ENCODE measurements around the gene ZNHIT1. TPM values are rescaled to one million over a fixed set of nuclear protein-coding genes. Genes with fewer than 3 reads are reported as not detected.
"Not testable (repeated sequence)": the region's sequence is repeated elsewhere in the genome, so short reads cannot be mapped to it uniquely, and the experiment has no call there.

The ZNHIT1 gene
- total RNA-seq, 2 donors from 2014 or later: 56.5 to 61.7 TPM

- TF ChIP-seq CTCF (conservative IDR thresholded peaks at IDR 0.05): no peak
- Histone ChIP-seq H3K9me3 (ENCODE audit: control insufficient read depth, low read length) (no peaks in the 10 kb centered on the region), H3K36me3 (ENCODE audit: control insufficient read depth, insufficient read depth, low read length) (no peaks in the 10 kb centered on the region), H3K4me1 (ENCODE audit: control insufficient read depth, insufficient read depth, low read length) (peaks cover 5% of the 10 kb centered on the region), H3K27ac (ENCODE audit: low read depth, low read length) (no peak within 1 kb of the TSS), H3K4me3 (ENCODE audit: low read length) (no peak within 1 kb of the TSS), H3K27me3 (ENCODE audit: control insufficient read depth, insufficient read depth, low read length, poor library complexity, severe bottlenecking) (no peaks in the 10 kb centered on the region), H3K9ac (ENCODE audit: extremely low read depth, low read length, poor library complexity, severe bottlenecking) (no peak within 1 kb of the TSS)
- 50 to 74% methylated on average over 2 to 21 of the region's 21 CpGs for whole genome bisulfite sequencing, 2 experiments (ENCODE audit: insufficient coverage in 1 of 2, insufficient read length in 1 of 2)
- H3K36me3 Mint-ChIP-seq (ENCODE audit: low read depth): peaks cover 4% of the 10 kb centered on the region
- peaks cover 37% of the 10 kb centered on the region for H3K27me3 Mint-ChIP-seq (ENCODE audit: insufficient read depth)
- H3K4me1 Mint-ChIP-seq: peaks cover 7% of the 10 kb centered on the region
- peak; percentile 68 for DNase-seq
- no peak within 1 kb of the TSS for H3K27ac Mint-ChIP-seq
- no peaks in the 10 kb centered on the region for H3K9me3 Mint-ChIP-seq
- H3K4me3 Mint-ChIP-seq: peak within 1 kb of the TSS; percentile 46
These were observed 16.9 kb upstream of the ZNHIT1 start, which contains the start of gene MOGAT3 for GRCh38 chr7:101200862-101201599. MOGAT3 (minus strand) TSS chr7:101201036; CDS start chr7:101200854, 182 bp downstream.

- Histone ChIP-seq H3K27me3 (ENCODE audit: control insufficient read depth, insufficient read depth, low read length, poor library complexity, severe bottlenecking) (no peaks in the 10 kb centered on the region), H3K4me3 (ENCODE audit: low read length) (no peak overlapping the region), H3K4me1 (ENCODE audit: control insufficient read depth, insufficient read depth, low read length) (peaks cover 5% of the 10 kb centered on the region), H3K36me3 (ENCODE audit: control insufficient read depth, insufficient read depth, low read length) (no peaks in the 10 kb centered on the region), H3K9ac (ENCODE audit: extremely low read depth, low read length, poor library complexity, severe bottlenecking) (no peak overlapping the region), H3K9me3 (ENCODE audit: control insufficient read depth, low read length) (no peaks in the 10 kb centered on the region), H3K27ac (ENCODE audit: low read depth, low read length) (no peak overlapping the region)
- TF ChIP-seq CTCF (conservative IDR thresholded peaks at IDR 0.05): no peak
- Mint-ChIP-seq H3K36me3 (ENCODE audit: low read depth) (peaks cover 10% of the 10 kb centered on the region), H3K27me3 (ENCODE audit: insufficient read depth) (peaks cover 37% of the 10 kb centered on the region), H3K9me3 (no peaks in the 10 kb centered on the region), H3K27ac (no peak overlapping the region), H3K4me3 (peak overlapping the region; percentile 46), H3K4me1 (peaks cover 7% of the 10 kb centered on the region)
- WGBS, 2 experiments (ENCODE audit: insufficient coverage in 1 of 2, insufficient read length in 1 of 2): 77 to 82% methylated on average over 52 to 75 of the region's 75 CpGs
- peak; percentile 78 for DNase-seq
These were observed 16.0 kb upstream of the ZNHIT1 start for GRCh38 chr7:101201695-101202602.

- H3K36me3 ChIP-seq (ENCODE audit: control insufficient read depth, insufficient read depth, low read length): no peaks in the 10 kb centered on the region
- TF ChIP-seq CTCF (conservative IDR thresholded peaks at IDR 0.05): no peak
- H3K4me1 ChIP-seq (ENCODE audit: control insufficient read depth, insufficient read depth, low read length): peaks cover 5% of the 10 kb centered on the region
- H3K27ac ChIP-seq (ENCODE audit: low read depth, low read length): no peak overlapping the region
- no peaks in the 10 kb centered on the region for H3K9me3 ChIP-seq (ENCODE audit: control insufficient read depth, low read length)
- 86 to 92% methylated on average over 5 of the region's 5 CpGs for WGBS, 2 experiments (ENCODE audit: insufficient coverage in 1 of 2, insufficient read length in 1 of 2)
- peaks cover 7% of the 10 kb centered on the region for H3K4me1 Mint-ChIP-seq
- H3K27me3 ChIP-seq (ENCODE audit: control insufficient read depth, insufficient read depth, low read length, poor library complexity, severe bottlenecking): no peaks in the 10 kb centered on the region
- H3K9ac ChIP-seq (ENCODE audit: extremely low read depth, low read length, poor library complexity, severe bottlenecking): no peak overlapping the region
- no peak for DNase-seq
- H3K36me3 Mint-ChIP-seq (ENCODE audit: low read depth): peaks cover 10% of the 10 kb centered on the region
- no peak overlapping the region for H3K4me3 ChIP-seq (ENCODE audit: low read length)
- no peaks in the 10 kb centered on the region for H3K9me3 Mint-ChIP-seq
- H3K4me3 Mint-ChIP-seq: peak overlapping the region; percentile 46
- H3K27me3 Mint-ChIP-seq (ENCODE audit: insufficient read depth): peaks cover 37% of the 10 kb centered on the region
- no peak overlapping the region for H3K27ac Mint-ChIP-seq
These were observed 15.4 kb upstream of the ZNHIT1 start for GRCh38 chr7:101202603-101202918.

GRCh38 chr7:101203740-101204738 is 13.9 kb upstream of the ZNHIT1 start:
- H3K9ac ChIP-seq (ENCODE audit: extremely low read depth, low read length, poor library complexity, severe bottlenecking); H3K4me3 Mint-ChIP-seq; H3K36me3 ChIP-seq (ENCODE audit: control insufficient read depth, insufficient read depth, low read length); H3K27ac Mint-ChIP-seq; H3K4me3 ChIP-seq (ENCODE audit: low read length); H3K4me1 Mint-ChIP-seq; H3K27me3 ChIP-seq (ENCODE audit: control insufficient read depth, insufficient read depth, low read length, poor library complexity, severe bottlenecking); H3K4me1 ChIP-seq (ENCODE audit: control insufficient read depth, insufficient read depth, low read length); H3K9me3 ChIP-seq (ENCODE audit: control insufficient read depth, low read length); H3K9me3 Mint-ChIP-seq; H3K27ac ChIP-seq (ENCODE audit: low read depth, low read length); DNase-seq: not testable (repeated sequence)
- Mint-ChIP-seq H3K27me3 (ENCODE audit: insufficient read depth) (peaks cover 37% of the 10 kb centered on the region), H3K36me3 (ENCODE audit: low read depth) (peaks cover 16% of the 10 kb centered on the region)
- 88 to 91% methylated on average over 19 to 22 of the region's 22 CpGs for WGBS, 2 experiments (ENCODE audit: insufficient coverage in 1 of 2, insufficient read length in 1 of 2)

Measured in endodermal cell (in vitro differentiated cells).